ENCODE data around the gene LYSMD2.

The LYSMD2 gene

DNA sequence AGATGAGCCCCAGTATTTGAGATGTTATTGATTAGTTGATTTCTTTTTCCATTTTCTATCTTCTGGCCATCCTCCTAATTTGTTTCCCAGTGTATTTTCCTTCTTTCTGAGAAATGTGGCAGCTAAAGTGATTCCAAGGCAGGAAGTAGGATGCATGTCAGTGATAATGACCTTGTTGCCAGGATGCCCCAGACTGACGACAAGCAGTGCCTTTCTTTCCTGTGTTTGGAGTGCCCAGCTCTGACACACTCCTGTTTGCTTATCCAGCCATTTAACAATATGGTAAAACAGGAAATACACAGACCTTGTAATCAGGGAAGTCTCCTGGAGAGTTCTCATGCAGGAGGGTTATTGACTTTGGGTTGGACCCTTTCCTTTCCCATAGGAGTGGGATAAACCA, 34.3 kb upstream of the LYSMD2 start:
- Histone ChIP-seq H3K36me3 (ENCODE audit: control insufficient read depth, insufficient read depth, low read length) (no peaks in the 10 kb centered on the region), H3K27ac (ENCODE audit: insufficient read depth, low read depth, low read length, poor library complexity, severe bottlenecking) (no peak overlapping the region), H3K4me3 (ENCODE audit: insufficient read depth, low read depth, low read length) (no peak overlapping the region), H3K4me1 (ENCODE audit: control insufficient read depth, insufficient read depth, low read length) (no peaks in the 10 kb centered on the region), H3K27me3 (ENCODE audit: control insufficient read depth, insufficient read depth, low read length, poor library complexity, severe bottlenecking) (no peaks in the 10 kb centered on the region), H3K9me3 (ENCODE audit: control insufficient read depth, low read length) (no peaks in the 10 kb centered on the region)
- WGBS, 2 experiments: 97 to 100% methylated on average over 1 of the region's 1 CpG

DNA sequence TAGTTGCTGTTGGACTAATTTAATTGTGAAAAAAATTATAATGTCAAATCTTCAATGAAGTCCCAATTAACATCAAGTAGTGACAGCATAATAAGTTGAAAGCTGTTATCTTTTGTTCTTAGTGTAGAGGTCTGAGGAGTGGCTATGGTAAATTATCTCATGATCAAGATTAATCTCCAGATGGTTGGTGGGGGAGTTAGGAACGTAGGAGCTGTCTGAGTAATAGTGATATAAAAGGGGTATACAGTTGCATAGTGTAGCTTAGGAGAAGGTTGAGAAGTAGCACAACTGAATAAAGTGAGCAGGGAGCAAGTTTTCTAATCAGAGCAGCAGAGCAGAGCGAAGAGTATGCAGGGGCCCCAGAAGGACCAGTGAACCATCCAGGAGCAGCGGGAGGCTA, 33.4 kb upstream of the LYSMD2 start:
- Histone ChIP-seq H3K4me1 (ENCODE audit: control insufficient read depth, insufficient read depth, low read length) (no peaks in the 10 kb centered on the region), H3K27ac (ENCODE audit: insufficient read depth, low read depth, low read length, poor library complexity, severe bottlenecking) (no peak overlapping the region), H3K4me3 (ENCODE audit: insufficient read depth, low read depth, low read length) (no peak overlapping the region), H3K9me3 (ENCODE audit: control insufficient read depth, low read length) (no peaks in the 10 kb centered on the region), H3K36me3 (ENCODE audit: control insufficient read depth, insufficient read depth, low read length) (no peaks in the 10 kb centered on the region), H3K27me3 (ENCODE audit: control insufficient read depth, insufficient read depth, low read length, poor library complexity, severe bottlenecking) (no peaks in the 10 kb centered on the region)
- WGBS, 2 experiments: 61 to 62% methylated on average over 3 of the region's 3 CpGs

DNA sequence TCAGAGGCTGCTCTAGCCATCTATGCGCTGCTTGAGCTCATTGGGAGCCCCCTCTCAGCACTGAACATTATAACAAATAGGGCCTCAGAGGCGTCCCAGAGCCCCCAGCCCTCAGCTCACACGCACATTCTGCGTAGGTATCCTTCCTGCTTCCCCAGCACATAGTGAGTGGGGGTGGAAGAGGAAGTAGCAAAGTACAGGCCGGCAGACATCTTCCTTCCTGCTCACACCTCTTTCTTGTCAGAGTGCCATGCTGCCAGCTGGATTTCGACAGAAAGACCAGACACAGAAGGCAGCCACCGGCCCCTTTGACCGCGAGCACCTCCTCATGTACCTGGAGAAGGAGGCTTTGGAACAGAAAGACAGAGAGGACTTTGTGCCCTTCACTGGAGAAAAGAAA, 30.6 kb upstream of the LYSMD2 start:
- WGBS, 2 experiments: 88 to 90% methylated on average over 7 to 9 of the region's 9 CpGs
- Histone ChIP-seq H3K27ac (ENCODE audit: insufficient read depth, low read depth, low read length, poor library complexity, severe bottlenecking) (no peak overlapping the region), H3K4me1 (ENCODE audit: control insufficient read depth, insufficient read depth, low read length) (no peaks in the 10 kb centered on the region), H3K27me3 (ENCODE audit: control insufficient read depth, insufficient read depth, low read length, poor library complexity, severe bottlenecking) (no peaks in the 10 kb centered on the region), H3K4me3 (ENCODE audit: insufficient read depth, low read depth, low read length) (no peak overlapping the region), H3K9me3 (ENCODE audit: control insufficient read depth, low read length) (no peaks in the 10 kb centered on the region), H3K36me3 (ENCODE audit: control insufficient read depth, insufficient read depth, low read length) (no peaks in the 10 kb centered on the region)

DNA sequence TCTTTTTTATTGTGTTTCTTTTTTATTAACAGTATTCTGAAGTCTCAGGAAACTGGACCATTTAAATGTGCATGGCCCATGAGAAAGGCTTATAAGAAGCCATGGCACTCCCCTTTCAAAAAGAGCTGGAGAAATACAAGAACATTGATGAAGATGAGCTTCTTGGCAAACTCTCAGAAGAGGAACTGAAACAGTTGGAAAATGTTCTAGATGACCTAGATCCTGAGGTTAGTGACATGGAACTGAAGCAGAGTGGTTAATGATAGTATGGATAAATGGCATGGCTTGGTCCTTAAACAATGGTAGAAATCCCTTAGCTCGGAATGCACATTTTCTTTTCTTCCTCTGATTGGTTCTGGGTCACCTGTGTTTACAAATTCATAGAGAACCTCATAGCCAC, 28.9 kb upstream of the LYSMD2 start:
- no peak overlapping the region for H3K4me3 ChIP-seq (ENCODE audit: insufficient read depth, low read depth, low read length)
- no peaks in the 10 kb centered on the region for H3K4me1 ChIP-seq (ENCODE audit: control insufficient read depth, insufficient read depth, low read length)
- WGBS, 2 experiments: 85 to 100% methylated on average over 1 of the region's 1 CpG
- no peaks in the 10 kb centered on the region for H3K9me3 ChIP-seq (ENCODE audit: control insufficient read depth, low read length)
- no peak overlapping the region for H3K27ac ChIP-seq (ENCODE audit: insufficient read depth, low read depth, low read length, poor library complexity, severe bottlenecking)
- no peaks in the 10 kb centered on the region for H3K36me3 ChIP-seq (ENCODE audit: control insufficient read depth, insufficient read depth, low read length)
- no peaks in the 10 kb centered on the region for H3K27me3 ChIP-seq (ENCODE audit: control insufficient read depth, insufficient read depth, low read length, poor library complexity, severe bottlenecking)

DNA sequence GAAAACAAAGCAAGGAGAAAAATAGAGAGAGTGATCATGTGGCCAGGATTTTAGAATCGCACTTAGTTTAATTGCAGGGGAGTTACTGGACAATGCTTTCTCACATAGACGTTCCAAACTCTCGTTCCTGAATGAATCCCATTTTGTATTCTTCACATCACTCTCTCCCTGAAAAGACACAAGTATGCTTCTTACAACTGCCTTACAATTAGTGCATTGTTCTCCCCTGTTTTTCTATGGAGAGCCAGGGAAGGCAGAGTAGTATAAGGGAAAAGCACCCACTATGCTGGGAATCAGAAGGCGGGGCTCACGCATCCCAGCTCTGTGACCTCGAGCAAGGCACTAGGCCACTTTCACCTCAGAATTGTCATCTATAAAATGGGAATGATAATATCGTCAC, 28.3 kb upstream of the LYSMD2 start:
- WGBS, 2 experiments: 75 to 77% methylated on average over 7 of the region's 7 CpGs
- Histone ChIP-seq H3K4me1 (ENCODE audit: control insufficient read depth, insufficient read depth, low read length) (no peaks in the 10 kb centered on the region), H3K27ac (ENCODE audit: insufficient read depth, low read depth, low read length, poor library complexity, severe bottlenecking) (no peak overlapping the region), H3K36me3 (ENCODE audit: control insufficient read depth, insufficient read depth, low read length) (no peaks in the 10 kb centered on the region), H3K4me3 (ENCODE audit: insufficient read depth, low read depth, low read length) (no peak overlapping the region), H3K27me3 (ENCODE audit: control insufficient read depth, insufficient read depth, low read length, poor library complexity, severe bottlenecking) (no peaks in the 10 kb centered on the region), H3K9me3 (ENCODE audit: control insufficient read depth, low read length) (no peaks in the 10 kb centered on the region)

DNA sequence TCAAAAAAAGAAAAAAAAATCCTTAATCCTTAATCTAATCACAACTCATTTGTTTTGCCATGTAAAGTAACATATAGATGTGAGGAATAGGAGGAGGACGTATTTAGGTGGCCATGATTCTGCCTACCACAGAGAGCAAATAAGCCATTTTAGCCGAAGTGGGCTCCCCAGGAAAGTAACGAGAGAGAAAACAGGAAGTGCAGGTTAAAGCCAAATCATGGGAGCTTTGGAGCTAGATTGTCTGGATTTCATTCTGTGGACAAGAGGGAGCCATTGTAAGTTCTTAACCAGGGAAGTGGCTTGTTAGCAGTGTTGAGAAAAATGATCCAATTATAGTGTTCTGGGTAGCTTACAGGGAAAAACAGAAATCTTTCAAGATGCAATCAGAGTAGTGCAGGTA, 23.4 kb upstream of the LYSMD2 start:
- no peak overlapping the region for H3K4me3 ChIP-seq (ENCODE audit: insufficient read depth, low read depth, low read length)
- H3K9me3 ChIP-seq (ENCODE audit: control insufficient read depth, low read length): no peaks in the 10 kb centered on the region
- no peak overlapping the region for H3K27ac ChIP-seq (ENCODE audit: insufficient read depth, low read depth, low read length, poor library complexity, severe bottlenecking)
- no peaks in the 10 kb centered on the region for H3K4me1 ChIP-seq (ENCODE audit: control insufficient read depth, insufficient read depth, low read length)
- no peaks in the 10 kb centered on the region for H3K36me3 ChIP-seq (ENCODE audit: control insufficient read depth, insufficient read depth, low read length)
- 61 to 62% methylated on average over 3 of the region's 3 CpGs for WGBS, 2 experiments
- H3K27me3 ChIP-seq (ENCODE audit: control insufficient read depth, insufficient read depth, low read length, poor library complexity, severe bottlenecking): peaks cover 4% of the 10 kb centered on the region

DNA sequence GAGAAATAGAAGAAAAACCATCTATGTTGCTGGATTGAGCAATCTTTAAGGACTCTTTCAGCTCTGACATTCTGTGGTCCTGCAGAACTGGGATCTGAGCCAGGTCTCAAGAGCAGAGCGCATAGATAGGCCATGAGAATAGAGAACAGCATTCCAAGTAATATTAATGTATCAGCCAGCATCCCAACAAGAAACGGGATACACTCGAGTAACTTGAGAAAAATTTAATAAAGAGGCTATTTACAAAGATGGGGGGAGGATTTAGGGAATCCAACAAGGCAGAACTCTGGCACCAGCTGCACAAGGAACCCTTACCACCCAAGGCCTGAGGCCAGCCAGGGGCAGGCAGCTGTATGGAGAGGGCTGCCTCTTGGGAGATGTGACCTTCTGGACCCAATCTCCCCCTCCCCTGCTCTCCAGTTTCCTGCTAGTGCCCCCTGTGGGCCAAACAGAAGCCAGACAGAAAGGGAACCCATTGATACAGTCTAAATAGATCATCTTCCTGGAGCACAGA, 22.2 kb upstream of the LYSMD2 start:
- Histone ChIP-seq H3K27ac (ENCODE audit: insufficient read depth, low read depth, low read length, poor library complexity, severe bottlenecking) (no peak overlapping the region), H3K36me3 (ENCODE audit: control insufficient read depth, insufficient read depth, low read length) (no peaks in the 10 kb centered on the region), H3K4me1 (ENCODE audit: control insufficient read depth, insufficient read depth, low read length) (no peaks in the 10 kb centered on the region), H3K4me3 (ENCODE audit: insufficient read depth, low read depth, low read length) (no peak overlapping the region), H3K27me3 (ENCODE audit: control insufficient read depth, insufficient read depth, low read length, poor library complexity, severe bottlenecking) (peaks cover 14% of the 10 kb centered on the region), H3K9me3 (ENCODE audit: control insufficient read depth, low read length) (no peaks in the 10 kb centered on the region)
- 98 to 100% methylated on average over 3 of the region's 3 CpGs for WGBS, 2 experiments

DNA sequence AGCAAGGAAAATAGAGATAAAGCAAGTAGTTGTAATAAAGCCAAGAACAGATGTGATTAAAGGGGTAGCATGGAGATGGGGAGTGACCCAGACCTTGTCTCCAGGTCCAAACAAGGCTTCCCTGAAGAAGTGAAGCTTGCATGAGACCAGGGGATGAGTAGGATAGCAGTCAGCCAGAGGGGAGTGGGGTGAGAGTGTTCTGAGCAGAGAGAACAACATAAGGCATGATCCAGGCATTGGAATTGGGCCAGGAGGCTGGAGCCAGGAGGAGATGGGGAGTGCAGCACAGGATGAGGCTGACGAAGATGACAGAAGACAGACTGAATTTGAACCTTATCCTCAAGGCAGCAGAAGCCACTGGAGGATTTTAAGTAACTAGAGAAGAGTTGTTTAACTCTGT, 21.2 kb upstream of the LYSMD2 start:
- Histone ChIP-seq H3K27ac (ENCODE audit: insufficient read depth, low read depth, low read length, poor library complexity, severe bottlenecking) (no peak overlapping the region), H3K36me3 (ENCODE audit: control insufficient read depth, insufficient read depth, low read length) (no peaks in the 10 kb centered on the region), H3K4me3 (ENCODE audit: insufficient read depth, low read depth, low read length) (no peak overlapping the region), H3K27me3 (ENCODE audit: control insufficient read depth, insufficient read depth, low read length, poor library complexity, severe bottlenecking) (peaks cover 23% of the 10 kb centered on the region), H3K4me1 (ENCODE audit: control insufficient read depth, insufficient read depth, low read length) (no peaks in the 10 kb centered on the region), H3K9me3 (ENCODE audit: control insufficient read depth, low read length) (no peaks in the 10 kb centered on the region)
- 88 to 95% methylated on average over 1 of the region's 1 CpG for WGBS, 2 experiments

DNA sequence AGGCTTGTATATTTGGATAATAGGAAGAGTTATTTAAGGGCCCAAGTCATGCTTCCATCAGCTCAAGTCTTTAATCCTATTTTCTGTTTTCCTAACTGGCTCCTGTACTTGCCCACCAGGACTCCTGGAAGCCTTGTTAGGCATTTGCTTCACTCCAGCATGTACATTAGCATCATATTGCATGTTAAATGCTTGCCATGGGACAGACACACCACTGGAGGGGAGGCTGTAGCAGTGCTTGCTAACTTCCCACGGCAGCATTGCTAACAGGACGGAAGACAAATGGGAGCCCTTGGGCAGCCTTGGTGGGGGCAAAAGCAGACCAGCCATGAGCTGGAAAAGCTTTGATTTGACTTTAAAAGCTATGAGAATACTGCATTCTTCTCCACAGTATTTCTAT, 20.0 kb upstream of the LYSMD2 start:
- Histone ChIP-seq H3K27me3 (ENCODE audit: control insufficient read depth, insufficient read depth, low read length, poor library complexity, severe bottlenecking) (peaks cover 35% of the 10 kb centered on the region), H3K36me3 (ENCODE audit: control insufficient read depth, insufficient read depth, low read length) (no peaks in the 10 kb centered on the region), H3K4me3 (ENCODE audit: insufficient read depth, low read depth, low read length) (no peak overlapping the region), H3K4me1 (ENCODE audit: control insufficient read depth, insufficient read depth, low read length) (no peaks in the 10 kb centered on the region), H3K9me3 (ENCODE audit: control insufficient read depth, low read length) (no peaks in the 10 kb centered on the region), H3K27ac (ENCODE audit: insufficient read depth, low read depth, low read length, poor library complexity, severe bottlenecking) (no peak overlapping the region)
- 88% methylated on average over 2 of the region's 2 CpGs for WGBS, 2 experiments

DNA sequence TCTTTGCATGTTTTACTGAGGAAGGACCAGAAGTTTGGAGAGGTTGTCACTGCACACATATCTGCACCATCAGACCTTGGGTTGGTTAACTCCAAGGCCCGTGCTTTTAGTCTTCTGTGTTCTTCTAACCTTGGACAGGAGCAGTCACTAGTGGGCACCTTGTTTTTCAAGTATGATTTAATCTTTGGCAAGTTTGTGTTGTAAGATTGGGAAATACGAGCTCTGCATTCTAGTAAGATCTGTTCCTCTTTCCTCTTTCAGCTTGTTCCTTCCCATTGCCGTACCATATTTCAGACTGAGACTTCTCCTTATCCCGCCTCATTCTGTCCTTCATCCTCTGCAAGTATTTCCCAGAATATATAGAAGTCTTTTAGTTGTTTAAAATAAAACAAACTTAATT, 19.0 kb upstream of the LYSMD2 start:
- Histone ChIP-seq H3K4me3 (ENCODE audit: insufficient read depth, low read depth, low read length) (no peak overlapping the region), H3K36me3 (ENCODE audit: control insufficient read depth, insufficient read depth, low read length) (no peaks in the 10 kb centered on the region), H3K27me3 (ENCODE audit: control insufficient read depth, insufficient read depth, low read length, poor library complexity, severe bottlenecking) (peaks cover 42% of the 10 kb centered on the region), H3K4me1 (ENCODE audit: control insufficient read depth, insufficient read depth, low read length) (no peaks in the 10 kb centered on the region), H3K9me3 (ENCODE audit: control insufficient read depth, low read length) (no peaks in the 10 kb centered on the region), H3K27ac (ENCODE audit: insufficient read depth, low read depth, low read length, poor library complexity, severe bottlenecking) (no peak overlapping the region)
- 93 to 95% methylated on average over 4 of the region's 4 CpGs for WGBS, 2 experiments

DNA sequence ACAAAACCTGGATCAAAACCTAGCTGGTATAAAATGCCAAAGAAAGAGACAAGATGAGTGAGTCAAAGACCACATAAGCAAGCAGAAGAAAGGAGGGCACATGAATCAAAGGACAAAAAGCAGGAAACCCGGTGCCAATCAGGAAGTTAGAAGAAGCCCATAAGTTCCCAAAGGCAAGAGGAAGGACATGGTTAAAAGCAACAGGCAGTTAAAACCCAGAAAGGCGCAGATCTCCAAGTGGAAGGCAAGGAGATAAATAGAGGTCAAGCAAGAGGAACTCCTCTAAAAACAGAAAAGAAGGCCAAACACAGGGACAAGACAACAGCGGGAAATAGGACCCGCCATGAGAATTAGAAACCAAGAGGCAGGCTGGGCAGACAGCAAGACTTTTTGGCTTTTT, 18.3 kb upstream of the LYSMD2 start:
- H3K4me3 ChIP-seq (ENCODE audit: insufficient read depth, low read depth, low read length): no peak overlapping the region
- H3K4me1 ChIP-seq (ENCODE audit: control insufficient read depth, insufficient read depth, low read length): no peaks in the 10 kb centered on the region
- no peaks in the 10 kb centered on the region for H3K9me3 ChIP-seq (ENCODE audit: control insufficient read depth, low read length)
- H3K27me3 ChIP-seq (ENCODE audit: control insufficient read depth, insufficient read depth, low read length, poor library complexity, severe bottlenecking): peaks cover 49% of the 10 kb centered on the region
- H3K27ac ChIP-seq (ENCODE audit: insufficient read depth, low read depth, low read length, poor library complexity, severe bottlenecking): no peak overlapping the region
- 70 to 71% methylated on average over 4 of the region's 4 CpGs for WGBS, 2 experiments
- no peaks in the 10 kb centered on the region for H3K36me3 ChIP-seq (ENCODE audit: control insufficient read depth, insufficient read depth, low read length)
